GM18498 (cell line): Measurements from ENCODE around the gene CDC14C.

ENCODE experiments used
- ATAC-seq: cut with Tn5 transposase; IDR thresholded peaks from one replicate; pipeline ENCODE4 v1.9.1; 2021; ENCODE audit warnings: mild to moderate bottlenecking, moderate library complexity; ENCODE audit not compliant: unreplicated experiment

Gene CDC14C

DNA sequence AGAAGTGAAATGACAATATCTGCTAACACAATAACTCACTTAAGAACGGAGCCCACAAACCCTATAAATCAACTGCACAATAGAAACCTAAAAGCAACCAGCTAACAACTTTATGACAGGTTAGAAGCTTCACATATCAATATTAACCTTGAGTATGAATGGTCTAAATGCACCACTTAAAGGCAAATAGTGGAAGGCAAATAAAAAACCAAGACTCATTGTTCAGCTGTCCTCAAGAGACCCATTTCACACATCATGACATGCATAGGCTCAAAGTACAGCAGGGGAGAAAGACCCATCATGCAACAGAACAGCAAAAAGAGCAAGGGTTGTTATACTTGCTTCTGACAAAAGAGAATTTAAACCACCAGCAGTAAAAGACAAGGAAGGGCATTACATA lies 46.8 kb downstream of the CDC14C start:
- ATAC-seq = no peak

DNA sequence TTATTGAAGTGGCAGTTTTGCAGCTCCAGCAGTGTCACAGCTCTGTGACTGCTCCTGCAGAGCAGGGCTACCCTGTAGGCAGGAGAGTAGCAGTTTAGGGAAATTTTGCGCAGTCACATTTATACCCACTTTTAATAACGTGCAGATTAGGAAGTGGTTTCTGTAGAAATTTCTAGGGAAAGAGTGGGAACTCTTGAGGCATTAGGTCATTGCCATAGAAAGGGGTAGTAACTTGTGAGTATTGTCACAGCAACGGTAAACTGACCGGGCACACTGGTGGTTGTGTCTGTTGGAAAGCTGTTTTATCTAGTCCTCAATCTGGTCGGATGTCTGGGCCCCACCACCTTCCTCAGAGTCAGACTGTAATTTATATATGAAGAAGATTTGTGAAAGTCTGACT lies 51.9 kb downstream of the CDC14C start:
- ATAC-seq = no peak

DNA sequence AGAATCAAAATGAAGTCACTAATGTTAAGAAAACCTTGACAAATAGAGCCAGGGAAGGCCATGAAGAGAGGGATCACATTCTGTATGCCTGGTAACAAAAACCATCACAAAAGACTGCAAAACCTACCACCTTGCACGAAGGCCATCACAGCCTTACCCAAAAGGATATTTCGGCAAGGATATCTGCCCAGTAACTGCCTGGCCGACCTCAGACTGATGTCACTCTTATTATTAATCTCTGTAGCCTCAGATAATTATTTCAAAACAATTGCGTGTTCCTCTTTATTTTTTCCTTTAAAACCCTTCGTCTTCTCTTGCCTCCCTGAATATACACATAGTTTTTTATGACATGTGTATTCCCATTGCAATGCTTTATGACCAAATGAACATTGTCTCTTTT lies 52.5 kb downstream of the CDC14C start:
- ATAC-seq = no peak
